KMS-11 (cell line): Measurements from ENCODE around the gene CAMTA1.

Source experiments
- H2AFZ ChIP-seq: fragments of 200-600 bp; sonication (generic); 2 replicates; pipeline ENCODE4 v1.6.1; 2016; ENCODE audit warnings: antibody characterized with exemption, mixed run types, low read depth
- H3K27ac ChIP-seq: fragments of 200-600 bp; sonication (generic); 2 replicates; pipeline ENCODE4 v1.6.1; 2016; ENCODE audit warnings: mild to moderate bottlenecking, mixed run types
- H3K27me3 ChIP-seq: fragments of 200-600 bp; sonication (generic); 2 replicates; pipeline ENCODE4 v1.6.1; 2017; ENCODE audit warnings: mild to moderate bottlenecking, low read depth, mixed run types, moderate library complexity; ENCODE audit not compliant: insufficient read depth
- H3K36me3 ChIP-seq: fragments of 200-600 bp; sonication (generic); 2 replicates; pipeline ENCODE4 v1.6.1; 2017; ENCODE audit warnings: mild to moderate bottlenecking, mixed run types; ENCODE audit not compliant: insufficient read depth
- H3K4me1 ChIP-seq: fragments of 200-600 bp; sonication (generic); 2 replicates; pipeline ENCODE4 v1.6.1; 2016; ENCODE audit warnings: mild to moderate bottlenecking, low read depth, mixed run types; ENCODE audit not compliant: poor library complexity, severe bottlenecking
- H3K4me2 ChIP-seq: fragments of 200-600 bp; sonication (generic); 2 replicates; pipeline ENCODE4 v1.7.0; 2016; ENCODE audit warnings: mild to moderate bottlenecking, mixed run types
- H3K4me3 ChIP-seq: fragments of 200-600 bp; sonication (generic); IDR thresholded peaks from 2 replicates; pipeline ENCODE4 v1.6.1; 2017; ENCODE audit warnings: low read depth, low read length, mixed read lengths; ENCODE audit not compliant: insufficient read depth
- H3K79me2 ChIP-seq: fragments of 200-600 bp; sonication (generic); 2 replicates; pipeline ENCODE4 v1.6.1; 2016; ENCODE audit warnings: low read depth, mixed run types; ENCODE audit not compliant: insufficient read depth
- H3K9ac ChIP-seq: fragments of 200-600 bp; sonication (generic); 2 replicates; pipeline ENCODE4 v1.6.1; 2016; ENCODE audit warnings: mild to moderate bottlenecking, mixed run types
- H4K20me1 ChIP-seq: fragments of 200-600 bp; sonication (generic); 2 replicates; pipeline ENCODE4 v1.6.1; 2016; ENCODE audit warnings: mild to moderate bottlenecking, mixed run types; ENCODE audit not compliant: insufficient read depth
- TF ChIP-seq, protein P1 (sequence below): fragments of 200-600 bp; sonication (generic); conservative IDR thresholded peaks from 2 replicates; pipeline ENCODE4 v1.6.1; 2017; ENCODE audit warnings: low read depth, mild to moderate bottlenecking, antibody characterized with exemption, low read length, moderate library complexity, mixed read lengths

Gene CAMTA1

DNA sequence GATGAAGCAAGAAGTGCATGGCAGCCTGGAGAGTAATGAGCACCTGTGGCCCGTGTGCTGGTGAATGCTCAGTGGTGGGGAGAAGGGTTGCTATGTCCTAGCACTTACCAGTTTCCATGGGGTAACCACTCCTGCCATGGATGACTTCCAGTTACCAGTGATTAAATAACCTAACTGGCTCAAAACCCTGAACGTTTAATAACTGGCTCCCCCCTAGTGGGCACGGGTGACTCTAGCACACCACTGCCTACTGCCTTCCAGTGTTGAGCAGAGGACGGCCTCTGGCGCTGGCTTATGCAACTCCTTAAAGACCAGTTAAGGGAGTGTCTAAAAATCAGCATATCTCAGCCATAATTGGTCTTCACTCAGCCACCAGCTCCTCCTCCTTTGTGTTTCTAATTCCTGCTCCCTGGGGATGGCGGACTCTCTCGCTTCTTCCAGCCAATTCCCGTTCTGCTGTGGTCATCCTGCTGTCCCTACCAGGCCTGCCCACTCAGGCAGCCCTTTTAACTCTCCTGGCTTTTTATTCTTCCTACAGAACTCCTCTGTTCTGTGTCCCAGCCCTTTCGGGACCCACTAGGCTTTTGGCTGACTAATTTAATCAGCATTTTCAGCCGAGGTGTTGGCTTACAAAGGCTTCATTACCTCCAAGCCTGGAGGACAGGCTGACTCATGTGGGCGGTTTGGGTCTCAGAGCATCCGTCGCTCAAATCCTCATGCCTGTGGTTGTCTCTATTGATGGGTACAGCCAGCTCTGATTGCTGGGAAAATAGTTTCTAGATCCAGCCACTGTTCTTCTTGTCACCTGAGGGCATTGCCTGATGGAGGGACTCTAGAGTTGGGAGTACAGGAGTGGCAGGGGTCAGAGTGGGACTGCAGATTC is 332.4 kb downstream of the CAMTA1 start:
- no peak overlapping the region for H3K27ac ChIP-seq
- no peaks in the 10 kb centered on the region for H4K20me1 ChIP-seq
- no peaks in the 10 kb centered on the region for H3K36me3 ChIP-seq
- no peaks in the 10 kb centered on the region for H3K4me1 ChIP-seq
- H3K27me3 ChIP-seq = peaks cover 14% of the 10 kb centered on the region
- no peaks in the 10 kb centered on the region for H3K79me2 ChIP-seq
- no peak overlapping the region for H3K4me3 ChIP-seq
- no peak overlapping the region for H3K4me2 ChIP-seq
- H3K9ac ChIP-seq = no peak overlapping the region
- no peak overlapping the region for H2AFZ ChIP-seq
- TF ChIP-seq, protein P1, sequence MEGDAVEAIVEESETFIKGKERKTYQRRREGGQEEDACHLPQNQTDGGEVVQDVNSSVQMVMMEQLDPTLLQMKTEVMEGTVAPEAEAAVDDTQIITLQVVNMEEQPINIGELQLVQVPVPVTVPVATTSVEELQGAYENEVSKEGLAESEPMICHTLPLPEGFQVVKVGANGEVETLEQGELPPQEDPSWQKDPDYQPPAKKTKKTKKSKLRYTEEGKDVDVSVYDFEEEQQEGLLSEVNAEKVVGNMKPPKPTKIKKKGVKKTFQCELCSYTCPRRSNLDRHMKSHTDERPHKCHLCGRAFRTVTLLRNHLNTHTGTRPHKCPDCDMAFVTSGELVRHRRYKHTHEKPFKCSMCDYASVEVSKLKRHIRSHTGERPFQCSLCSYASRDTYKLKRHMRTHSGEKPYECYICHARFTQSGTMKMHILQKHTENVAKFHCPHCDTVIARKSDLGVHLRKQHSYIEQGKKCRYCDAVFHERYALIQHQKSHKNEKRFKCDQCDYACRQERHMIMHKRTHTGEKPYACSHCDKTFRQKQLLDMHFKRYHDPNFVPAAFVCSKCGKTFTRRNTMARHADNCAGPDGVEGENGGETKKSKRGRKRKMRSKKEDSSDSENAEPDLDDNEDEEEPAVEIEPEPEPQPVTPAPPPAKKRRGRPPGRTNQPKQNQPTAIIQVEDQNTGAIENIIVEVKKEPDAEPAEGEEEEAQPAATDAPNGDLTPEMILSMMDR = no peak

DNA sequence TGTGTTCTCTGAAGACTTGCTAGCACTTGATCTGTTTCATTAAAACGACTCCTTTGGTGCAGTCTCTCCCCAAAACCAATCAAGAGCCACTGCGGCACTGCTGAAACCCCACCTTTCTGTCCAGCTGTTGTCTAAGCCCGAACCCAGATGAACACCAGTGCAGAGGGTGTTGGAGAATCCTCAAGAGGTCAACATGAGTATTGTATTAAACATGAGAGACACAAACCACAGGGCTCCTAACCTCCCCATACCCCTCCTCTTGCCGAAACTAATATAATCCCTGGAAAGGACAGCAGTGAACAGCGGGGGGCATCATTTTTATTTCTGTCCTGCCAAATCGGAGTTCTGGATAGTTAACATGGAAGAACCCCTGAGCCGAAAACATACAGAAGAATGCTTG is 333.9 kb downstream of the CAMTA1 start:
- Histone ChIP-seq H3K9ac (no peak overlapping the region), H3K27me3 (peaks cover 11% of the 10 kb centered on the region), H3K4me2 (no peak overlapping the region), H2AFZ (no peak overlapping the region), H3K4me1 (no peaks in the 10 kb centered on the region), H3K27ac (no peak overlapping the region), H3K4me3 (no peak overlapping the region), H3K79me2 (no peaks in the 10 kb centered on the region), H3K36me3 (no peaks in the 10 kb centered on the region), H4K20me1 (no peaks in the 10 kb centered on the region)
- TF ChIP-seq, protein P1 = no peak

DNA sequence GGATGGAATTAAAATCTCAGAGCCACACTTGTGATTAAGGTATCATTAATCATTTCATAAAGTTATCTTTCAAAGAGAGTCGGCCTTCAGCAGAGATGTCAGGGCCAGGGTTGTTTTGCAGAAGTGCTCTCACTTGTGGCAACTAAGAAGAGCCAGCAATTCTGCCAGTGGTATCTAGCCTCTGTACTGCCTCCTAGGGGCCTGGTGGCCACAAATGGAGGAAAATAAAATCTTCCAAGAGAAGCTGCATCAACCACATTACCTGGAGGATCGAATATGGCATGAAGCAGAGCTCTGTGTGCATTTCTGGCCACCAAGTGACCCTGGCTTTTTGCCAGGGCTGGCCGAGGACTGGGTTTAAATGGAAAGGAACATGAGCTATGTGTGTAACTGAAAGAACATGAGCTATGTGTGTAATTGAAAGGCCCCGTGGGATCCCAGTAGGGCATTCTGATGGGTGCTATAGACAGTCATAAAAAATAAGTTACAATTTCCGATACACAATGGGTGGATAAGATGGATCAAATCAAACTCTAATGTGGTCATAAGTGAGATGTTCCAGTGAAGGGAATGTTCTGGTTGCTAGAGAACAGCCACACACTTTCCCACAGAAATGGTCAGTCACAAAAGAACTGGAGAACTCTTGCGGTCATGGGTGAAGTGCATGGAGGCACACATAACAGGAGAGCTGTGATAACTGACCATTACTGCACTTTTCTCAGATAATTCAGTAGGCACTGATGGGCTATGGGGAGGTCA is 335.8 kb downstream of the CAMTA1 start:
- Histone ChIP-seq H3K4me2 (no peak overlapping the region), H3K27ac (no peak overlapping the region), H3K27me3 (peaks cover 16% of the 10 kb centered on the region), H2AFZ (no peak overlapping the region), H3K36me3 (no peaks in the 10 kb centered on the region), H3K9ac (no peak overlapping the region), H4K20me1 (no peaks in the 10 kb centered on the region), H3K4me3 (no peak overlapping the region), H3K4me1 (no peaks in the 10 kb centered on the region), H3K79me2 (no peaks in the 10 kb centered on the region)
- TF ChIP-seq, protein P1 = no peak

DNA sequence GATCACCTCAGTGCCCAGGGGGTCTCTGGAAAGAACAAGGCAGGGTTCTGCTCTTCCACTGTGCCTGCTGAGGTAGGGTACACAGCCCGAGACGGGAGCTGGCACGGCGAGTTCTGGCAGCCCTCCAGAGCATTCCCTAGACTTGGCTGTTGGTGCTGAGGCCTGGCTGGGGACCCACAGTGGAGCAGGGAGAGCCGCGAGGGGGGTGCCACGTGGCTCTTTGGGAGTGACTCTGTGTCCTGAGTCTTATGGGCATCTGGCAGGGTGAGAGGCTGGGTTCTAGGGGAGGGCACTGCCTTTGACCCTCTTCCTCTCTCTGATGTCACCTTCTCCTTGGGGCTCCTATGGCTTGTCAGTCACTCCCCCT is 336.4 kb downstream of the CAMTA1 start:
- H3K36me3 ChIP-seq = no peaks in the 10 kb centered on the region
- no peak overlapping the region for H3K4me2 ChIP-seq
- TF ChIP-seq, protein P1 = no peak
- no peaks in the 10 kb centered on the region for H4K20me1 ChIP-seq
- H3K27ac ChIP-seq = no peak overlapping the region
- no peak overlapping the region for H3K9ac ChIP-seq
- no peaks in the 10 kb centered on the region for H3K79me2 ChIP-seq
- no peaks in the 10 kb centered on the region for H3K4me1 ChIP-seq
- peaks cover 12% of the 10 kb centered on the region for H3K27me3 ChIP-seq
- no peak overlapping the region for H3K4me3 ChIP-seq
- H2AFZ ChIP-seq = no peak overlapping the region
